Colonic mucosa (tissue), 4 donors: Measurements from ENCODE around the gene SPEM2. TPM values are rescaled to one million over a fixed set of nuclear protein-coding genes. Genes with fewer than 3 reads are reported as not detected.

Source experiments
- DNase-seq: peaks from one replicate; pipeline ENCODE4 v3.0.0-alpha.2; 2020
- H3K27ac ChIP-seq: fragments of 200-600 bp; one replicate; pipeline ENCODE4 v1.8.0; 2021
- H3K27me3 ChIP-seq: fragments of 200-600 bp; one replicate; pipeline ENCODE4 v1.8.0; 2021
- H3K36me3 ChIP-seq: fragments of 200-600 bp; one replicate; pipeline ENCODE4 v1.8.0; 2021
- H3K4me1 ChIP-seq: fragments of 200-600 bp; one replicate; pipeline ENCODE4 v1.8.0; 2021; ENCODE audit warnings: mild to moderate bottlenecking
- H3K4me3 ChIP-seq: fragments of 200-600 bp; one replicate; pipeline ENCODE4 v1.8.0; 2021
- H3K9ac ChIP-seq, 2 donors: one replicate each; pipeline ENCODE4 v1.7.0; 2013; ENCODE audit warnings: control low read depth in 2 of 2, low read depth in 2 of 2, low read length in 2 of 2
- H3K9me3 ChIP-seq: fragments of 200-600 bp; one replicate; pipeline ENCODE4 v1.8.0; 2021
- intact Hi-C: fragments of 100-400 bp; cut with DNase I; formaldehyde crosslinking; loops from one replicate; pipeline ENCODE4 v1.14.1; 2022
- total RNA-seq, 2 donors: library from RNA; stranded (reverse); fragmentation: NEBNext Ultra II Directional in 1 of 2; extraction: Animal tissue kit (Norgen Biotek cat#: 25700) in 1 of 2; gene quantifications; one replicate each; pipeline ENCODE4 v1.2.1, GENCODE V29; 2021
- TF ChIP-seq, protein P1 (sequence below): fragments of 200-600 bp; IDR thresholded peaks from one replicate; pipeline ENCODE4 v1.8.0; 2022; ENCODE audit warnings: antibody characterized with exemption, mild to moderate bottlenecking
- donor health status: healthy.
- donor health status: DM: no; HTN: no; CAD: no.
- donor health status: DM: no; HTN: no; CAD: no.

The SPEM2 gene
- total RNA-seq, 2 donors from 2014 or later: not detected

DNA sequence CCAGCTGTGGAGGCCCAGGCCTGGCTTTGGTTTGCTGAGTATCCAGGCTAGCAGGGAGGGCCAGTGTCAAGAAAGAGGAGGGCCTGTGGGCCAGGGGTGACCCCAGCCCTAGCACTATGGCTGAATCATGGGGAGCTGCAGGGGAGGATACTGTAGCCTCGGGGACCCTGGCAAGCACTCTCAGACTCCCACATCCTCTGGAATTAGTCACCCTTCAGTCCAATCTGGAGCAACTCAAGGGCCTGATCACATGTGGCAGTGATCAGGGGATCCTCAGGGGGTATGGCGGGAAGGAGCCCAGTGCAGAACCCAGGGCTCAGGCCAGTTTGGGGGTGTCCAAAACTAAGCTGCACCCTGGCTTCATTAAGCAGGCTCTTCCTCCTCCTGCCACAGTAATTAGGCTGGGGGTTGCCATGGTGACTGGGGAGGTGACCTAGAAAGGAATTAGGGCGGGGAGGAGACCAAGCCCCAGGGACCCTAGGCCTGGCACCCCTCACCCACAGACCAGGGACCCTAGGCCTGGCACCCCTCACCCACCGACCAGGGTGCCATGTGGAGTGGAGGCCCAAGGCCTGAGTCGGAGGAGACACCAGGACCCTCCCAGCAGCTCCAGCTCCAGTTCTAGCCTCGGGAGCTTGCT, 11.9 kb upstream of the SPEM2 start:
- no peak for DNase-seq
- no peaks in the 10 kb centered on the region for H3K36me3 ChIP-seq
- no peaks in the 10 kb centered on the region for H3K9me3 ChIP-seq
- no peak overlapping the region for H3K27ac ChIP-seq
- H3K27me3 ChIP-seq: no peaks in the 10 kb centered on the region
- no peak overlapping the region for H3K4me3 ChIP-seq
- intact Hi-C loops: no loop called here
- H3K9ac ChIP-seq: no peak overlapping the region
- TF ChIP-seq, protein P1, sequence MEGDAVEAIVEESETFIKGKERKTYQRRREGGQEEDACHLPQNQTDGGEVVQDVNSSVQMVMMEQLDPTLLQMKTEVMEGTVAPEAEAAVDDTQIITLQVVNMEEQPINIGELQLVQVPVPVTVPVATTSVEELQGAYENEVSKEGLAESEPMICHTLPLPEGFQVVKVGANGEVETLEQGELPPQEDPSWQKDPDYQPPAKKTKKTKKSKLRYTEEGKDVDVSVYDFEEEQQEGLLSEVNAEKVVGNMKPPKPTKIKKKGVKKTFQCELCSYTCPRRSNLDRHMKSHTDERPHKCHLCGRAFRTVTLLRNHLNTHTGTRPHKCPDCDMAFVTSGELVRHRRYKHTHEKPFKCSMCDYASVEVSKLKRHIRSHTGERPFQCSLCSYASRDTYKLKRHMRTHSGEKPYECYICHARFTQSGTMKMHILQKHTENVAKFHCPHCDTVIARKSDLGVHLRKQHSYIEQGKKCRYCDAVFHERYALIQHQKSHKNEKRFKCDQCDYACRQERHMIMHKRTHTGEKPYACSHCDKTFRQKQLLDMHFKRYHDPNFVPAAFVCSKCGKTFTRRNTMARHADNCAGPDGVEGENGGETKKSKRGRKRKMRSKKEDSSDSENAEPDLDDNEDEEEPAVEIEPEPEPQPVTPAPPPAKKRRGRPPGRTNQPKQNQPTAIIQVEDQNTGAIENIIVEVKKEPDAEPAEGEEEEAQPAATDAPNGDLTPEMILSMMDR: no peak
- H3K4me1 ChIP-seq: no peaks in the 10 kb centered on the region

DNA sequence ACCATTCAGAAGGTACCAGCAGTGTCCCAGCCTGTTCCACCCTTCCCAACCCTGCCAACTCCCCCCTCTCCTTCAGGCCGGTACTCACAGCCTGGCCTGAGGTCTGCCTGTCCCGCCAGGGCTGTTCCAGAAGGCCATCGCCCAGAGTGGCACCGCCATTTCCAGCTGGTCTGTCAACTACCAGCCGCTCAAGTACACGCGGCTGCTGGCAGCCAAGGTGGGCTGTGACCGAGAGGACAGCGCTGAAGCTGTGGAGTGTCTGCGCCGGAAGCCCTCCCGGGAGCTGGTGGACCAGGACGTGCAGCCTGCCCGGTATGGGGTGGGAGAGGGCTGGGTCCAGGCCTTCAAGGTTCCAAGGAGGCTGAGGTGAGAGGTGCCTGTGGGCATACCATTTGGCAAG, 10.6 kb upstream of the SPEM2 start:
- H3K4me1 ChIP-seq: no peaks in the 10 kb centered on the region
- no peak overlapping the region for H3K27ac ChIP-seq
- no peak overlapping the region for H3K9ac ChIP-seq
- DNase-seq: no peak
- TF ChIP-seq, protein P1: no peak
- no peaks in the 10 kb centered on the region for H3K27me3 ChIP-seq
- H3K9me3 ChIP-seq: no peaks in the 10 kb centered on the region
- H3K36me3 ChIP-seq: no peaks in the 10 kb centered on the region
- intact Hi-C loops: no loop called here
- H3K4me3 ChIP-seq: no peak overlapping the region

DNA sequence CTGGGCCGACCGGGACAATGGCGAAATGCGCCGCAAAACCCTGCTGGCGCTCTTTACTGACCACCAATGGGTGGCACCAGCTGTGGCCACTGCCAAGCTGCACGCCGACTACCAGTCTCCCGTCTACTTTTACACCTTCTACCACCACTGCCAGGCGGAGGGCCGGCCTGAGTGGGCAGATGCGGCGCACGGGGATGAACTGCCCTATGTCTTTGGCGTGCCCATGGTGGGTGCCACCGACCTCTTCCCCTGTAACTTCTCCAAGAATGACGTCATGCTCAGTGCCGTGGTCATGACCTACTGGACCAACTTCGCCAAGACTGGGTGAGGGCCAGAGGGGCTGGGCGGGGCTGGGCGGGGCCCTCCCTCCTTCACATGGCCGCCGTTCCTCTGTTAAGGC, 9.6 kb upstream of the SPEM2 start:
- Histone ChIP-seq H3K27ac (no peak overlapping the region), H3K4me3 (no peak overlapping the region), H3K36me3 (no peaks in the 10 kb centered on the region), H3K4me1 (no peaks in the 10 kb centered on the region), H3K9ac (no peak overlapping the region), H3K9me3 (no peaks in the 10 kb centered on the region), H3K27me3 (no peaks in the 10 kb centered on the region)
- intact Hi-C loops: no loop called here
- DNase-seq: no peak
- TF ChIP-seq, protein P1: no peak

DNA sequence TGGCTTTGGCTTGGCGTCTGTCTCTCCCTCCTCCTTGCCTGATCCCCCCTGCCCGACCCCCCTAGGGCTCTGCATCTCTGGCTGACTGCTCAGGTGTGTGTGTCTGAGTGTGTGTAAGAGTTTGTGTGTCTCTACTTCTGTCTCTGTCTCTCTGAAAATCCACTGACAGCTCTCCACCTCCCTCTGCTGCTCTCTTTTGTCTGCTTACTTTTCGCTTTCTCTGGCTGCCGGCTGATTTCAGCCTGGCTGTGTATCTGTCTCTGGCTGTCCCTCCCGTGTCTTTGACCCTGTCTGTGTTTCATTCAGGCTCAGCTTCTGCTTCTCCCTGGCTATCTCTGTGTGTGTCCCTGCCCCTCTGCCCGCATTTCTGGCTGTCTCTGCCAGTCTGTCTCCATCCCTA, 9.1 kb upstream of the SPEM2 start:
- Histone ChIP-seq H3K4me1 (no peaks in the 10 kb centered on the region), H3K4me3 (no peak overlapping the region), H3K9ac (no peak overlapping the region), H3K36me3 (no peaks in the 10 kb centered on the region), H3K27ac (no peak overlapping the region), H3K27me3 (no peaks in the 10 kb centered on the region), H3K9me3 (no peaks in the 10 kb centered on the region)
- no peak for DNase-seq
- TF ChIP-seq, protein P1: no peak
- intact Hi-C loops: no loop called here

DNA sequence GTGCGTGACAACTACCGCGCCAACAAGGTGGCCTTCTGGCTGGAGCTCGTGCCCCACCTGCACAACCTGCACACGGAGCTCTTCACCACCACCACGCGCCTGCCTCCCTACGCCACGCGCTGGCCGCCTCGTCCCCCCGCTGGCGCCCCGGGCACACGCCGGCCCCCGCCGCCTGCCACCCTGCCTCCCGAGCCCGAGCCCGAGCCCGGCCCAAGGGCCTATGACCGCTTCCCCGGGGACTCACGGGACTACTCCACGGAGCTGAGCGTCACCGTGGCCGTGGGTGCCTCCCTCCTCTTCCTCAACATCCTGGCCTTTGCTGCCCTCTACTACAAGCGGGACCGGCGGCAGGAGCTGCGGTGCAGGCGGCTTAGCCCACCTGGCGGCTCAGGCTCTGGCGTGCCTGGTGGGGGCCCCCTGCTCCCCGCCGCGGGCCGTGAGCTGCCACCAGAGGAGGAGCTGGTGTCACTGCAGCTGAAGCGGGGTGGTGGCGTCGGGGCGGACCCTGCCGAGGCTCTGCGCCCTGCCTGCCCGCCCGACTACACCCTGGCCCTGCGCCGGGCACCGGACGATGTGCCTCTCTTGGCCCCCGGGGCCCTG, 8.3 kb upstream of the SPEM2 start:
- H3K9me3 ChIP-seq: no peaks in the 10 kb centered on the region
- no peak overlapping the region for H3K9ac ChIP-seq
- no peaks in the 10 kb centered on the region for H3K4me1 ChIP-seq
- no peaks in the 10 kb centered on the region for H3K27me3 ChIP-seq
- H3K4me3 ChIP-seq: no peak overlapping the region
- no peak overlapping the region for H3K27ac ChIP-seq
- TF ChIP-seq, protein P1: no peak
- DNase-seq: no peak
- intact Hi-C loops: no loop called here
- H3K36me3 ChIP-seq: no peaks in the 10 kb centered on the region
